Lower leg skin (tissue), 4 donors: Measurements from ENCODE around the gene ZNF710. TPM values are rescaled to one million over a fixed set of nuclear protein-coding genes. Genes with fewer than 3 reads are reported as not detected.

ENCODE experiments used
- DNase-seq, 2 donors: peaks; one replicate each; pipeline ENCODE4 v3.0.0-alpha.2; 2019; ENCODE audit warnings: low spot score in 2 of 2
- H3K4me3 ChIP-seq: fragments of 200-600 bp; sonication (generic); 2 replicates; pipeline ENCODE4 v1.5.1; 2017; ENCODE audit warnings: mild to moderate bottlenecking, low read depth; ENCODE audit not compliant: poor library complexity, severe bottlenecking
- POLR2A ChIP-seq, 2 donors: fragments of 450-650 bp; IDR thresholded peaks; one replicate each; pipeline ENCODE4 v1.6.1; 2016 to 2017; ENCODE audit warnings: antibody characterized with exemption in 2 of 2, mild to moderate bottlenecking in 1 of 2, moderate library complexity in 1 of 2
- WGBS, 2 donors: methylation state at CpG; one replicate each; pipeline ENCODE4 v1.1.5; 2018; 5-methylcytosine and 5-hydroxymethylcytosine counted together
- intact Hi-C: fragments of 100-400 bp; cut with DNase I; formaldehyde crosslinking; loops from one replicate; pipeline ENCODE4 v1.15.0; 2023; ENCODE audit warnings: low total_unique reads
- total RNA-seq, 4 donors: library from RNA; depleted of rRNA; stranded (reverse); fragments of >200 nt; gene quantifications; one replicate each; pipeline ENCODE4 v1.1.0, GENCODE V29; 2016
- TF ChIP-seq, protein P1 (sequence below), 3 donors: fragments of 450-650 bp; IDR thresholded peaks; one replicate each; pipeline ENCODE4 v1.5.1; 2016; ENCODE audit warnings: antibody characterized with exemption in 3 of 3, mild to moderate bottlenecking in 3 of 3, moderate library complexity in 2 of 3

The ZNF710 gene
- total RNA-seq, 4 donors from 2014 or later, result 27.2 to 34.3 (median 32.4) TPM

DNA sequence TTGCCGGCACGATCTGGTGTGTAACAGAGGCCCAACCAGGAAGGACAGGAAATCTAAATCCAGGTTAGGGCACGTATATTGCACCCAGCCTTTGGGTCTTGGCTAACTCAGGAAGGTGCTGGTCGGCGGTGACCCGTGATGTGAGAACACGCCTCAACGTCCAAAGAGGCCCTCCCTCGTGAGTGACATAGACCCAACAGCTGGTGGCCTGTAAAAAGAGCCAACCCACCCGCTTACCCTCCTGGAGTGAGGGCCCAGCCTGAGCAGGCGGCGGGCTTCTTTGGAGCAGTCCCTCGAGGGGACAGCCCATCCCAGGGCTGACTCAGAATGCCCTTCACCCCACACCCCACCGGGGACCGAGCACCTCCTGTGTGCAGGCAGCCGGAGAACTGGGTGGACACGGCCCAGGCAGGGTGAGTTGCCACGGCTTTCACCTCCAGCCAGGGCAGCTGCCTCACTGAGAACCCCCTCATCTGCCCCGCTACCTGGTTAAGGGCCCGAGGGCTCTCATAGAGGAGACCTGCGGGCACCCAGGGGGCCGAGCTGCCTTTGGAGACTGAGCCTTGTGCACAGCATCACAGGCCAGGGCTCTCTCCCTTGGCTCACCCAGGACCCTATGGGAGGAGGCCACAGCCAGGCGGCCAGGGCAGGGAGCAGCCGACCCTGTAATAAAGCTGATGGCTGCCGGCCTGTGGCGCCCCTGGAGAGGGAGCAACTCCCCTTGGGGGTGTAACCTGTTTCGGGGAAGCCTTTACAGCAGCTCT, 41.8 kb downstream of the ZNF710 start:
- no peak overlapping the region for H3K4me3 ChIP-seq
- TF ChIP-seq, protein P1, sequence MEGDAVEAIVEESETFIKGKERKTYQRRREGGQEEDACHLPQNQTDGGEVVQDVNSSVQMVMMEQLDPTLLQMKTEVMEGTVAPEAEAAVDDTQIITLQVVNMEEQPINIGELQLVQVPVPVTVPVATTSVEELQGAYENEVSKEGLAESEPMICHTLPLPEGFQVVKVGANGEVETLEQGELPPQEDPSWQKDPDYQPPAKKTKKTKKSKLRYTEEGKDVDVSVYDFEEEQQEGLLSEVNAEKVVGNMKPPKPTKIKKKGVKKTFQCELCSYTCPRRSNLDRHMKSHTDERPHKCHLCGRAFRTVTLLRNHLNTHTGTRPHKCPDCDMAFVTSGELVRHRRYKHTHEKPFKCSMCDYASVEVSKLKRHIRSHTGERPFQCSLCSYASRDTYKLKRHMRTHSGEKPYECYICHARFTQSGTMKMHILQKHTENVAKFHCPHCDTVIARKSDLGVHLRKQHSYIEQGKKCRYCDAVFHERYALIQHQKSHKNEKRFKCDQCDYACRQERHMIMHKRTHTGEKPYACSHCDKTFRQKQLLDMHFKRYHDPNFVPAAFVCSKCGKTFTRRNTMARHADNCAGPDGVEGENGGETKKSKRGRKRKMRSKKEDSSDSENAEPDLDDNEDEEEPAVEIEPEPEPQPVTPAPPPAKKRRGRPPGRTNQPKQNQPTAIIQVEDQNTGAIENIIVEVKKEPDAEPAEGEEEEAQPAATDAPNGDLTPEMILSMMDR (IDR thresholded peaks at IDR 0.05), result no peak
- TF ChIP-seq POLR2A (IDR thresholded peaks at IDR 0.05), result no peak
- intact Hi-C loops, result no loop called here
- no peak for DNase-seq
- 87 to 90% methylated on average over 21 to 27 of the region's 27 CpGs for WGBS, 2 donors

DNA sequence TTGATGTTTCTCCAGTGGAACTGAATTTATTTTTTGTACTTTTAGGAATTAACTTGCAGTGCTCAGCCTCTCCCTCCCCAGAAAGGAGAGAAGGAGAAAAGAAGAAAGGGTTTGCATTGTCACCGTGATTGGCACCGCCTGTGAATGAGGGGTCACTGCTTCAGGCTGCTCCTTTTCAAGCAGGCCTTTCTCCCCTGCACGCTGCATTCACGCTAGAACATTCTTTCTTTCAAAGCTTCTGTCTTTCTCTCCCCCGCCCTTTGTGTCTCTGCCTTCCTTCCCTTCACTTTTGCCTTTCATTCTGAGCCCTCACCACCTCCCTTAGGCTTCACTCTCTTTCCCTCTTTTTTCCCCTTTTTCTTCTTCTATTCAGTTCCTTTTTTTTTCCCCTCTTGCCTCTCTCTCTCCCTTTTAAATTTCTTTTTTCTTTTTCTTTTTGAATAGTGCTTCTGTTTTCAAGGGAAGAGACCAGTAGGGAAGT, 42.4 kb downstream of the ZNF710 start:
- no peak overlapping the region for H3K4me3 ChIP-seq
- intact Hi-C loops, result no loop called here
- no peak for DNase-seq
- WGBS, 2 donors, result 86 to 91% methylated on average over 5 of the region's 5 CpGs
- no peak for TF ChIP-seq POLR2A (IDR thresholded peaks at IDR 0.05)
- TF ChIP-seq, protein P1 (IDR thresholded peaks at IDR 0.05), result no peak

DNA sequence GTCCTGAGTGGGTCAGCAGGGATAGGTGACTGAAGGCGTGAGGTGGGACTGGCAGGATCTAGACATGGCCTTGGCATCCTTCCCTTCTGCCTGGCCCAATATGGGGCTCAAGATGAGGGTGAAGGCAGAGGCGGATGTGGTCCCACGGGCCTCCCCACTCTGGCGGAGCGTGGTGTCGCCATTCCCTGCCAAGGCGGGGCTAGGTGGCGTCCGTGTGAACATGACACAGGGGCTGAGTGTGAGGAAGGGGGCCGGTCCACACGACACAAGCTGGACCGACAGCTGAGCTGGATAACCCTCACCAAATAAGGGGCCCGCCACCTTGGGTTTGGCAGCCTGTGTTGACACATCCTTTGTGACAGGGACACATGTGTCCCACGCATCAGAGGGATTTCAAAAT, 43.1 kb downstream of the ZNF710 start:
- no peak overlapping the region for H3K4me3 ChIP-seq
- 93% methylated on average over 14 of the region's 14 CpGs for WGBS, 2 donors
- intact Hi-C loops, result no loop called here
- no peak for DNase-seq
- no peak for TF ChIP-seq POLR2A (IDR thresholded peaks at IDR 0.05)
- TF ChIP-seq, protein P1 (IDR thresholded peaks at IDR 0.05), result no peak

DNA sequence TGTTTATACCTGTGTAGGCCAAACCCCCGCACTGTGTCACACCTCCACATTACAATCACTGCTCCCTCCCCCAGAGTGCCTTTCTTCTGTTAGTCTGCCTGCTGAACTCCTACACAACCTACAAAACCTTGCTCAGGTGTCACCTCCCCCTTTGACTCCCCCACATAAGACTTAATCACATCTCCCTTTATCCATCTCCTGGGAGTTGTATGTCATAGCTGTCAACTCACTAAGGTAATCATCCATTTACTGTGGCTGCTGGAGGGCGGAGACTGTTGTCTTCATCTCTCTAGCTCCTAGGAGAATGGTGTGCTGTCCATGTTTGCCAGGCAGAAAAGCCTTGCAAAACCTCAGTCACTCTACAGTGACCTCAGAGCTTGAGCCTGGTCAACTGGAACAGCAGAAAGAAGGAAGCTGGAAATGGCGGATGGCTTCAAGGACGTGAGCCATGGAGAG, 43.8 kb downstream of the ZNF710 start:
- no peak overlapping the region for H3K4me3 ChIP-seq
- DNase-seq, result no peak
- no peak for TF ChIP-seq POLR2A (IDR thresholded peaks at IDR 0.05)
- TF ChIP-seq, protein P1 (IDR thresholded peaks at IDR 0.05), result no peak
- whole genome bisulfite sequencing, 2 donors, result 93% methylated on average over 4 of the region's 4 CpGs
- intact Hi-C loops, result no loop called here

DNA sequence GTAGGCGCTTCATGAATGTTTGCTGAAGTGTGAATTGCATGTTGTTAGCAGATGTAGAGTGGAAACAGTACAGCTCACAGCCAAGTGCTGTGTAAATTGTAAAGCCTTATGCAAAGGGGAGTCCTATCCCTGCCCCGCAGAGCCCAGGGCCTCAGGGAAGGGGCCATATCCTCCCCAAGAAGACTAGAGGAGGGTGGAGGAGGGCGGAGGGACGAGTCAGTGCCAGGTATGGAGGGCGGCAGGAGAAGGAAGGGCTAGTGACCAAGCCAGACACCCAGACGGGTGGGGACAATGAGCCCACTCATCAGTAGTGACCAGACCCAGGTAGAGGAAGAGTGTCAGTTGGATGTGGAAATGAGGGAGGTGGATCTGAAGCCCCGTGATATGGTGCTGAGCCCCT, 45.2 kb downstream of the ZNF710 start:
- no peak overlapping the region for H3K4me3 ChIP-seq
- WGBS, 2 donors, result 58 to 75% methylated on average over 7 of the region's 7 CpGs
- intact Hi-C loops, result no loop called here
- no peak for TF ChIP-seq POLR2A (IDR thresholded peaks at IDR 0.05)
- TF ChIP-seq, protein P1 (IDR thresholded peaks at IDR 0.05), result no peak
- no peak for DNase-seq
